ENCODE results near the gene UTP25. TPM values are rescaled to one million over a fixed set of nuclear protein-coding genes. Genes with fewer than 3 reads are reported as not detected.

The UTP25 gene
- total RNA-seq, 1 donor from 2014 or later, result 7.4 TPM

GRCh38 chr1:209823143-209824041 is 4.4 kb upstream of the UTP25 start:
- peaks cover 6% of the 10 kb centered on the region for H3K27me3 Mint-ChIP-seq (ENCODE audit: low read depth, unreplicated experiment)

DNA sequence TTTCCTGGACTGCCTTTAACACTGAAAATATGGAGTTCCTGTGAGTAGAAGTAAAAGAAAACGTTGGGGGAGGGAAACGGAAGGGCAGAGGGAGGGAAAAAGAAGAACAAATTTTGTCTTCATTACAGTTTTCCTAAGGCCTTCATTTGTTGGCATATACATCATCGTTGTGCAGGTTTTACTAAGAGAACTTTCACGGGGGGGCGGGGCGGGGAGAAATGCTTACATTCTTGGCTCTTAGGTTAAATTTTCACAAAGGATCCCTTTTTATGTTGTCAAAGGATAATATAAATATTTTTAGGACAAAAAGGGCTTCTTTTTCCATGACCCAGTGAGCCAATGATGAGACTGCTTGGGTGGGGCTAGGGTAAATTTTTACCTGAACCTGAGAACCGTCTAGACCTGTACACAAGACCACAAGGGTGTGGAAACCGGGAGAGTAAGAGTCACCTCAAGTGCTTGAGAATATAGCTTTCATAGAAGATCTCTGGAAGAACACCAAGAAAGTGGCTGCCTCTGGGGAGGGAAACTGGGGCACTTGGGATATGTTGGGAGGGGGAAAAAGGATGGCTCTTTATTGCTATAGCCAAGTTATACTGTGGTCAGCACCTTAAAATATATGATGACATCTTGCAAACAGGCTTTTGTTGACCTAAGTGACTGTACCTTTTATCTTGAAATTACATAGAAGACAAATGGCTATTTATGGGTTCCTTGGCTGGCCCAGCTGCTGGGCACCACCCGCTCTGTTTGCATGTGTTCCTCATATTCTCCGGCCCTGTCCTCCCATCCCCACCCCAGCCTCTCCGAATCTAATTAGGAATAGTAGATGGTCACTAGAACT is 2.0 kb upstream of the UTP25 start:
- FAIRE-seq, result no peak
- Mint-ChIP-seq H3K27me3 (ENCODE audit: low read depth, unreplicated experiment) (no peaks in the 10 kb centered on the region), H3K4me3 (ENCODE audit: unreplicated experiment) (no peak overlapping the region), H3K4me1 (ENCODE audit: low read depth, unreplicated experiment) (peaks cover 16% of the 10 kb centered on the region), H3K27ac (ENCODE audit: unreplicated experiment) (no peak overlapping the region), H3K9me3 (ENCODE audit: unreplicated experiment) (no peaks in the 10 kb centered on the region), H3K36me3 (ENCODE audit: low read depth, unreplicated experiment) (peaks cover 2% of the 10 kb centered on the region)
- Histone ChIP-seq H2AFZ (ENCODE audit: low read depth, low read length) (no peak overlapping the region), H3K79me2 (ENCODE audit: insufficient read depth, low read length) (peaks cover 22% of the 10 kb centered on the region), H3K4me1 (ENCODE audit: insufficient read depth, low read length) (peaks cover 12% of the 10 kb centered on the region), H3K9me3 (ENCODE audit: insufficient read depth, low read depth, low read length) (no peaks in the 10 kb centered on the region), H3K36me3 (ENCODE audit: insufficient read depth, low read length) (peaks cover under 1% of the 10 kb centered on the region), H3K27ac (ENCODE audit: low read depth, low read length) (no peak overlapping the region), H3K27me3 (ENCODE audit: insufficient read depth, low read length) (no peaks in the 10 kb centered on the region), H3K9ac (ENCODE audit: low read length) (no peak overlapping the region), H4K20me1 (ENCODE audit: insufficient read depth, low read length) (no peaks in the 10 kb centered on the region), H3K4me2 (ENCODE audit: low read length) (no peak overlapping the region), H3K4me3 (ENCODE audit: insufficient read depth, low read depth, low read length) (no peak overlapping the region)
- DNase-seq (ENCODE audit: low read depth), result no peak
- no peak for TF ChIP-seq EZH2 (IDR thresholded peaks at IDR 0.05; ENCODE audit: insufficient read depth, low read length)
- TF ChIP-seq, protein P1, sequence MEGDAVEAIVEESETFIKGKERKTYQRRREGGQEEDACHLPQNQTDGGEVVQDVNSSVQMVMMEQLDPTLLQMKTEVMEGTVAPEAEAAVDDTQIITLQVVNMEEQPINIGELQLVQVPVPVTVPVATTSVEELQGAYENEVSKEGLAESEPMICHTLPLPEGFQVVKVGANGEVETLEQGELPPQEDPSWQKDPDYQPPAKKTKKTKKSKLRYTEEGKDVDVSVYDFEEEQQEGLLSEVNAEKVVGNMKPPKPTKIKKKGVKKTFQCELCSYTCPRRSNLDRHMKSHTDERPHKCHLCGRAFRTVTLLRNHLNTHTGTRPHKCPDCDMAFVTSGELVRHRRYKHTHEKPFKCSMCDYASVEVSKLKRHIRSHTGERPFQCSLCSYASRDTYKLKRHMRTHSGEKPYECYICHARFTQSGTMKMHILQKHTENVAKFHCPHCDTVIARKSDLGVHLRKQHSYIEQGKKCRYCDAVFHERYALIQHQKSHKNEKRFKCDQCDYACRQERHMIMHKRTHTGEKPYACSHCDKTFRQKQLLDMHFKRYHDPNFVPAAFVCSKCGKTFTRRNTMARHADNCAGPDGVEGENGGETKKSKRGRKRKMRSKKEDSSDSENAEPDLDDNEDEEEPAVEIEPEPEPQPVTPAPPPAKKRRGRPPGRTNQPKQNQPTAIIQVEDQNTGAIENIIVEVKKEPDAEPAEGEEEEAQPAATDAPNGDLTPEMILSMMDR (IDR thresholded peaks at IDR 0.05; ENCODE audit: insufficient read depth, low read depth, low read length), result no peak

More at GRCh38 chr1:209823143-209824041, 4.4 kb upstream of the UTP25 start:
- peak; percentile 13 for FAIRE-seq
- Mint-ChIP-seq H3K4me3 (ENCODE audit: unreplicated experiment) (no peak overlapping the region), H3K9me3 (ENCODE audit: unreplicated experiment) (no peaks in the 10 kb centered on the region), H3K27ac (ENCODE audit: unreplicated experiment) (no peak overlapping the region), H3K36me3 (ENCODE audit: low read depth, unreplicated experiment) (no peaks in the 10 kb centered on the region), H3K4me1 (ENCODE audit: low read depth, unreplicated experiment) (peaks cover 9% of the 10 kb centered on the region)
- Histone ChIP-seq H3K27me3 (ENCODE audit: insufficient read depth, low read length) (no peaks in the 10 kb centered on the region), H3K36me3 (ENCODE audit: insufficient read depth, low read length) (no peaks in the 10 kb centered on the region), H3K4me1 (ENCODE audit: insufficient read depth, low read length) (peaks cover 7% of the 10 kb centered on the region), H3K4me3 (ENCODE audit: insufficient read depth, low read depth, low read length) (peak overlapping the region; percentile 21), H3K4me2 (ENCODE audit: low read length) (peak overlapping the region; percentile 63), H3K79me2 (ENCODE audit: insufficient read depth, low read length) (peaks cover 6% of the 10 kb centered on the region), H4K20me1 (ENCODE audit: insufficient read depth, low read length) (no peaks in the 10 kb centered on the region), H3K9me3 (ENCODE audit: insufficient read depth, low read depth, low read length) (no peaks in the 10 kb centered on the region), H3K9ac (ENCODE audit: low read length) (peak overlapping the region; percentile 51), H3K27ac (ENCODE audit: low read depth, low read length) (peak overlapping the region; percentile 66), H2AFZ (ENCODE audit: low read depth, low read length) (peak overlapping the region; percentile 66)
- TF ChIP-seq, protein P1 (IDR thresholded peaks at IDR 0.05; ENCODE audit: insufficient read depth, low read depth, low read length), result peak; percentile 88
- no peak for TF ChIP-seq EZH2 (IDR thresholded peaks at IDR 0.05; ENCODE audit: insufficient read depth, low read length)
- DNase-seq (ENCODE audit: low read depth), result peak; percentile 82

Measured in astrocyte (in vitro differentiated cells and primary cell).